Thoracic aorta (tissue), 2 donors: ENCODE measurements around the gene BAIAP2L1. TPM values are rescaled to one million over a fixed set of nuclear protein-coding genes. Genes with fewer than 3 reads are reported as not detected.

Source experiments
- ATAC-seq: fragments of 150-250 bp; one replicate; pipeline ENCODE4 v1.8.0; 2017; ENCODE audit warnings: low read depth; ENCODE audit not compliant: insufficient number of reproducible peaks, low FRiP score
- DNase-seq: peaks from one replicate; pipeline ENCODE4 v3.0.0-alpha.2; 2020; ENCODE audit warnings: low spot score
- H3K27ac ChIP-seq, 2 donors: fragments of 200-600 bp; sonication (generic); 1 replicate in 1 of 2; 2 replicates in 1 of 2; pipeline ENCODE4 v1.5.1; 2016; ENCODE audit warnings: mild to moderate bottlenecking in 2 of 2, moderate library complexity in 2 of 2
- H3K27me3 ChIP-seq: fragments of 200-600 bp; sonication (generic); replicated peaks from 2 replicates; pipeline ENCODE4 v1.6.0; 2016; ENCODE audit warnings: mild to moderate bottlenecking; ENCODE audit not compliant: insufficient read depth
- H3K36me3 ChIP-seq: fragments of 200-600 bp; sonication (generic); one replicate; pipeline ENCODE4 v1.5.1; 2016
- H3K4me1 ChIP-seq, 2 donors: fragments of 200-600 bp; sonication (generic); 1 replicate in 1 of 2; 2 replicates in 1 of 2; pipeline versions ENCODE4 v1.5.1 to v1.6.0; 2016; ENCODE audit warnings: low read depth in 2 of 2, mild to moderate bottlenecking in 1 of 2; ENCODE audit not compliant: control insufficient read depth in 1 of 2
- H3K4me3 ChIP-seq: fragments of 200-600 bp; sonication (generic); 2 replicates; pipeline ENCODE4 v1.5.1; 2016; ENCODE audit warnings: mild to moderate bottlenecking
- H3K9me3 ChIP-seq: fragments of 200-600 bp; sonication (generic); 2 replicates; pipeline ENCODE4 v1.5.1; 2016
- total RNA-seq, 2 donors: library from RNA; depleted of rRNA; stranded (reverse); fragments of >200 nt; gene quantifications; one replicate each; pipeline versions ENCODE4 v1.1.0 to v1.2.3, GENCODE V29; 2016
- TF ChIP-seq, protein P1 (sequence below): fragments of 200-600 bp; sonication (generic); IDR thresholded peaks from one replicate; pipeline ENCODE4 v1.5.1; 2019; ENCODE audit warnings: antibody characterized with exemption

Gene BAIAP2L1
- total RNA-seq, 2 donors from 2014 or later: 0.63 to 1.4 TPM

DNA sequence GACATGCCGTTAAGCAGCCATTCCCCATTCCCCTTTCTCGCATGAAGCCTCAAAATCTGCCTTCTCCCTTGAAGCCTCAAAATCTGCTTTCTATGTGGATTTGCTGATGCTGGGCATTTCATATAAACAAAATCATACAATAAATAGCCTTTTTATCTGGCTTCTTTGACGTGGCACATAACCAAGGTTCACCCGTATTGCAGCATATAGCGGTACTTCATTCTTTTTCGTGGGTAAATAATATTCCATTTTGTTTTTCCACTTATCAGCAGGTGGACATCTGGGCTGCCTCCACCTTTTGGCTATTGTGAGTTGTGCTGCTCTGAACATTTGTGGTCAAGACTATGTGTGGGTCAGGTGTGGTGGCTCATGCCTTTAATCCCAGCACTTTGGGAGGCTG lies 62.4 kb downstream of the BAIAP2L1 start:
- TF ChIP-seq, protein P1, sequence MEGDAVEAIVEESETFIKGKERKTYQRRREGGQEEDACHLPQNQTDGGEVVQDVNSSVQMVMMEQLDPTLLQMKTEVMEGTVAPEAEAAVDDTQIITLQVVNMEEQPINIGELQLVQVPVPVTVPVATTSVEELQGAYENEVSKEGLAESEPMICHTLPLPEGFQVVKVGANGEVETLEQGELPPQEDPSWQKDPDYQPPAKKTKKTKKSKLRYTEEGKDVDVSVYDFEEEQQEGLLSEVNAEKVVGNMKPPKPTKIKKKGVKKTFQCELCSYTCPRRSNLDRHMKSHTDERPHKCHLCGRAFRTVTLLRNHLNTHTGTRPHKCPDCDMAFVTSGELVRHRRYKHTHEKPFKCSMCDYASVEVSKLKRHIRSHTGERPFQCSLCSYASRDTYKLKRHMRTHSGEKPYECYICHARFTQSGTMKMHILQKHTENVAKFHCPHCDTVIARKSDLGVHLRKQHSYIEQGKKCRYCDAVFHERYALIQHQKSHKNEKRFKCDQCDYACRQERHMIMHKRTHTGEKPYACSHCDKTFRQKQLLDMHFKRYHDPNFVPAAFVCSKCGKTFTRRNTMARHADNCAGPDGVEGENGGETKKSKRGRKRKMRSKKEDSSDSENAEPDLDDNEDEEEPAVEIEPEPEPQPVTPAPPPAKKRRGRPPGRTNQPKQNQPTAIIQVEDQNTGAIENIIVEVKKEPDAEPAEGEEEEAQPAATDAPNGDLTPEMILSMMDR: no peak
- Histone ChIP-seq H3K27ac (no peak overlapping the region), H3K36me3 (no peaks in the 10 kb centered on the region)

DNA sequence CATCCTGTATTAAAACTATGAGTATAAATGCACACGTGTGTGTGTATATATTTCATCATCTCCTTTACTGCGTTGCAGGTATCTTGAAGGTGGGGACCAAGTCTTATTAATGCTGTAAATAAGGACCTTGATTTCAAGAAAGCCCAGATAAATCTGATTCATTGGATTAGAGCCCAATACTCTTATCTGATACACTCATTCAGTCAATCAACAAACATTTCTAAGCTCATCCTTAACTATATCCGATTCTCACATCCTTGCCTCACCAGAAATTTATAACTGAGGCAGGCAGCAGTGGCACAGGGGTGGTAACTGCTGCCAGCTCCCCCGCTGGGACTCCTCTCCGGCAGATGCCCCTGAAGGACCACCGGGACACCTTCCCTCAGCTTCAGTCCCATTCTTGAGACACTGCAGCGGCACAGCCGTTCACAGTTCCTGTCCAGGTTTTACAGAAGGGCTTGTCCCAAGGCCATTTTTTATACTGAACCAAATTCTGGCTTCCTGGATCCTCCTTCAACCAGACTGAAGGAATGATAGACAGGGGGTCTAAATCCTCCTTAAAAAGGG lies 65.4 kb downstream of the BAIAP2L1 start:
- Histone ChIP-seq H3K36me3 (no peaks in the 10 kb centered on the region), H3K9me3 (peaks cover 3% of the 10 kb centered on the region), H3K27me3 (no peaks in the 10 kb centered on the region), H3K4me3 (no peak overlapping the region), H3K27ac (no peak overlapping the region), H3K4me1 (no peaks in the 10 kb centered on the region)
- DNase-seq: no peak
- ATAC-seq: no peak
- TF ChIP-seq, protein P1: no peak

More for the DNA sequence above, 62.4 kb downstream of the BAIAP2L1 start:
- ATAC-seq (no peak), DNase-seq (no peak)
- H3K9me3 ChIP-seq: no peaks in the 10 kb centered on the region
- no peak overlapping the region for H3K4me3 ChIP-seq
- H3K27me3 ChIP-seq: no peaks in the 10 kb centered on the region
- H3K4me1 ChIP-seq: no peaks in the 10 kb centered on the region

DNA sequence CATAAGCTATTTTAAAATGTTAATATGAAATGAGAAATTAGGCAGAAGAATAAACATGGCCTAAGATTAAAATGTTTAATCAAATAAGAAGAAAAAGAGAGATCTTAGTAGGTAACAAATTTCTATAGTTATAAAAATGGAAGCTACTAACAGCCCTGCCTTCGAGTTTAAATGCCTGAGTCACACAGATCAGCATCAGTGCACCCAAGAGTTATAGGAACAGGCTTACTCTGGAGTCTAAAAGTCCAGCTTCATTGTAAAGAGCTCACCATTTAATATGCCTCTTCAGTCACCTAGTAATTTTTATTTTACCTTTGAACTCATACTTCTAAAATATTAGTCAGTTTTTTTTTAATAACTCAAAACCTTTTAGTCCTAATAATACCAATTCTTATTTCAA lies 66.8 kb downstream of the BAIAP2L1 start:
- DNase-seq (no peak), ATAC-seq (no peak)
- Histone ChIP-seq H3K27me3 (no peaks in the 10 kb centered on the region), H3K27ac (no peak overlapping the region), H3K4me3 (no peak overlapping the region), H3K9me3 (peaks cover 3% of the 10 kb centered on the region), H3K36me3 (no peaks in the 10 kb centered on the region), H3K4me1 (no peaks in the 10 kb centered on the region)
- TF ChIP-seq, protein P1: no peak

DNA sequence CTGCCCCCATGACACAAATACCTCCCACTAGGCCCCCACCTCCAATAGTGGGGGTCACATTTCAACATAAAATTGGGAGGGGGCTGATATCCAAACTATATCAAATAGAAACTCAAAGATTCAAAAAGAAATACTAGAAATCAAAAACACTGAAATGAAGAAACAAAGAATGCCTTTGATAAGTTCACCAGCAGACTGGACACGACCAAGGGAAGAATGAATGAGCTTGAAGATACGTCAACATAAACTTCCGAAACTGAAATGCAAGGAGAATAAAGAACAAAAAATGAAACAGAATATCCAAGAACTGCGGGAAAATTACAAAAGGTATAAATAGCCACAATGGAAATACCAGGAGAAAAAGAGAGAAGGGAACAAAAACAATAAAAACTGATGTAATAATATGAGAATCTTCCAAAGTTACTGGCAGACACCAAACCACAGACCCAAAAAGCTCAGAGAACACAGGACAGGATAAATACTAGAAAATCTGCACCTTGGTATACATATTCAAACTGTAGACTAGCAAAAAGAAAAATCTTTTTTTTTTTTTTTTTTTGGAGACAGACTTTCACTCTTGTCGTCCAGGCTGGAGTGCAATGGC lies 69.9 kb downstream of the BAIAP2L1 start:
- Histone ChIP-seq H3K4me3 (no peak overlapping the region), H3K4me1 (no peaks in the 10 kb centered on the region), H3K27ac (no peak overlapping the region), H3K9me3 (peaks cover 3% of the 10 kb centered on the region), H3K36me3 (no peaks in the 10 kb centered on the region), H3K27me3 (no peaks in the 10 kb centered on the region)
- DNase-seq: no peak
- TF ChIP-seq, protein P1: no peak
- no peak for ATAC-seq

DNA sequence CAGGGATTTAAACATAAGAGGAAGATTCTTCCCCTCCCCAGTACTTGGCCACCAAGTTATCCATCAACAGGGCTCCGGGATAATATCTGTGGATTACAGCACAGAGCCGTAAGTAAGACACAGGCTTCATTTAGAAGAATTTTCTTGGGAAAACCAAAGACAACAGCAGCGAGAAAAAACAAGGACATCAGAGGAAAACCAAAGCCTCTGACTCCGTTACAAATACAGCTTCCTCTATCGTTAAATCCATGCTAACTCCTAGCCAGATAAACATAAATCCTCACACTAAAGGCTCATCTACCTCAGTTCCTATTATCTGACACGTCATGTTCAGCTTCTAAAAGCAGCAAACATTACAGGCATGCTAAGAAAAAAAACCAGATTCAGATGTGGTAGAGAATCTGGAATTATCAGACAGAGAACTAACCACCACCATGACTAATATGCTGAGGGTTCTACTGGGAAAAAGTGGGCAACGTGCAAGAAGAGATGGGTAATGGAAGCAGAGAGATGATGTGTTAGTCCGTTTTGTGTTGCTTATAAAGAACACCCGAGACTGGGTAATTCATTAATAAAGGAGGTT lies 71.0 kb downstream of the BAIAP2L1 start:
- Histone ChIP-seq H3K27ac (no peak overlapping the region), H3K9me3 (peaks cover 3% of the 10 kb centered on the region), H3K4me3 (no peak overlapping the region), H3K36me3 (no peaks in the 10 kb centered on the region), H3K4me1 (no peaks in the 10 kb centered on the region), H3K27me3 (no peaks in the 10 kb centered on the region)
- DNase-seq (no peak), ATAC-seq (no peak)
- TF ChIP-seq, protein P1: no peak
